Activated CD4-positive, alpha-beta T cell treated with anti-CD3 and anti-CD28 coated beads, Interleukin-2, Interleukin-4, amounts not matched to agents 100 ng/mL and 50 ng/mL, durations not matched to agents 16 hours and 8 hours (primary cell): ENCODE results near the gene TSLP.

Experiments used
- DNase-seq: peaks from one replicate; pipeline ENCODE4 v3.0.0-alpha.2; 2020; ENCODE audit warnings: low spot score

TSLP gene

DNA sequence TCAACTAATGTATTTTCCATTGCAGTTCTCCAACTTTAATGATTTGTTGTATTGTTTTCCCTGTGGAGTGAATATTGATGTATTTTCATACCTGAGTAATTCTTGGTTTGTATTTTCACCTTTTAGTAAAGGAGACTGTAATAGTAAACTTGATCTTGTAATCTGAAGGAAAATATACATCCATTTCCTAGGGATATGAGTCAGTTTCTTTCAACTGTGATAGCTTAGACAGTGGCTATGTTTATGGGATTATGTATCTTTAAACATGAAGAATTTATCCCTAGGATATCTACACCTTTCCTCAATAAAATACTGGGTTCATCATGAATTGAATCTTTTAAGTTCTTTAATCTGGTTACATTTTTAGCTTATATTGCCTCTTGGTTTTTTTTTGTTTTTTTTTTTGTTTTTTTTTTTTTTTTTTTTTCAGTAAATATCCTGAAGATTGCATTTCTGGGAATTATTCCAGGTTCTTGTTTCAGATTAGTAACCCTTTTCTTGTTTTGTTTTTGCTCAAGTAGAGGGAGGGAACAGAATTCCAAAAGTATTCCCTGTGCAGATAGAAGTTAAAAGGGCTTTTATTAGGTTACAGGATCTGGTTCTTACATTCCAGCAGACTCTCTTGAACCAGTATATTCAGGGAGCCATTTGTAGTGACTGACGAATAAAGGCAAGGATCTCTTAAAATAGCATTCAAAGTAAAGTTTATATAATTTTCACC, 27.7 kb downstream of the TSLP start:
- DNase-seq = no peak

DNA sequence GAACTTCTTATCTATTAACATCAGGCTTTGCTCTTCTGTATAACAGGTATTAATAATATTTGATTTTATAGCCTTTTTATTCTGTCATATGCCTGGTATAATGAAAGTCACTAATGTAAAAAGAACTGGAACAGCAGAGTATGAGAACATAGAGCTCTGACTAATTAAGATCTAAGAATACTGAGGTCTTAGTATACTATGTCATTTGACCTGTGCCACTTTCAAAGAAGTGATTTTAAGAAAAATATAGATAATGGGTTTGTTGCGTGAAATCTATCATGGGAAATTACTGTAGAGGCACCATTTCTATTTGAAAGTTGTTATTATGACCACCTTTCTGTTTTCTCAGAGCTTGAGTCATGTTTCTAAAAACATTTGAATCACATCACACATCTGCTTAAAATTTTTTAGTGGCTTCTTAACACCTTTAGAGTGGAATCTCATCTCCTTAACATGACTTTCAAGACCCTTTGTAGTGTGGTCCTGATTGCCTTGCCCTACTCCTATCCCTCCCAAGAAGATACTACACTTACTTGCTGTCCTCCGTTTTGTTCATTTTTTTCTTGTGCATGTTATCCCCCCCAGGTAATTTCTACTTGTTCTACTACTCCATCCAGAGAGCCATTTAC, 34.9 kb downstream of the TSLP start:
- DNase-seq = no peak

DNA sequence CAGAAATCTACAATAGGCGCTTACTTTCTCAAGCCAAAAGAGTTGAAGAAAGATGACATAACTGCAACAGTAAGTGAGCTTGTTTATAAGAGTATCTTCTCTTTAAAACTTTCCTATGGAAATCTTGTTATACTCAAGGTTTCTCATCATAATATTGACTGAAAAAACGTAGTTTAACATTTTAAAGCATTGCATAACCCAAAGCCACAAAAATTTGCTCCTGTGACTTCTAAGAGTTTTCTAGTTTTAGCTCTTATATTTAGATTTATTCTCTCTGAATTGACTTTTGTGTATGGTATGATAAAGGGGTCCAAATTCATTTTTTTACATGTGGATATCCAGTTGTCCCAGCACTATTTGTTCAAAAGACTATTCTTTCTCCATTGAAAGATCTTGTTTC, 35.9 kb downstream of the TSLP start:
- DNase-seq = no peak

DNA sequence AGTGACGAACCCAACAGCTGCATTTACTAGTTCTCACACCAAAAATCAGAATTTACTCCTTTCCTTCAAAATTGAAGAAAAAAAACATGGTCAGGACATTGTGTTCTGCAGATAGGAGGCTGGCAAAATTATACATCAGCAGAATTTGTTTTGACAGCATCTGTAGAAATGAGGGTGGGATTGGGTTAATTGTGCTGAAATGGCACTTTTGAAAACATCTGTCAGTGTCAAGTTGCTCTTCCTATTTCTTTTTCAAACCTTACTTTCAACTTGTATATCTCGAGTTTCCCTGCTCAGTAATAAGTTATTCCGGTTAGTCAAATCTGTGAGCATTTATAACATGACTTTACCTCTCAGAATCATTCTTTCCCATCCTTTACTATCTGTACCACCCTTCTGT, 40.4 kb downstream of the TSLP start:
- no peak for DNase-seq

DNA sequence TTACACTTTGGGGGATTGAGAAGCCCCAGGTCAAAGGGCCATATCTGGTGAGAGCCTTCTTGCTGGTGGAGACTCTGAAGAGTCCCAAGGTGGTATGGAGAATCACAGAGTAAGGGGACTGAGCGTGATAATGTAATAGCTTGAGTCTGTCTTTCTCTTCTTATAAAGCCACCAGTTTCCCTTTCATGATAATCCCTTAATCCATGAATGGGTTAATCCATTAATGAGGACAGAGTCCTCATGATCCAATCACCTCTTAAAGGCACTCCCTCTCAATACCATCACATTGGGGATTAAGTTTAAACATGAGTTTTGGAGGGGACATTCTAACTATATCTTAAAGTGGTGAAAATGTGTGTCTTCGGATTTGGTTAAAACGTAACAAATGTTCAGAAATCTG, 42.2 kb downstream of the TSLP start:
- DNase-seq = no peak

DNA sequence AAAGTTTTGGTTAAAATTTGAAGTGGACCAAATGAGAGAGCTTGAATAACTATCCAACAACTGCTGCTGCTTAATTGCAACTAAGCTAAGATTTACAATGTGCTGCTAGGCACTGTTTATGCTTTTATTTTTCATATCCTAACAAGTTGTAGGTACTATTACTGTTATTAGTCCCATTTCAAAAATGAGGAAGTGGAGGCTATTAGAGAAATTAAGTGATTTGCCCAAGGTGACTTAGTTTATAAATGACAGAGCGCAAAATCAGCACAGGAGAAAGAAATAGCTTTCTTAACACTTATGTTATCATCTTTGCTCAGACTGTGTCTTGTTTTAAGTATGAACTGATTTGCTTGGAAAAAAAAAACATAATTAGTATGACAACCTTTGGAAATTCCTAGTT, 43.7 kb downstream of the TSLP start:
- no peak for DNase-seq

DNA sequence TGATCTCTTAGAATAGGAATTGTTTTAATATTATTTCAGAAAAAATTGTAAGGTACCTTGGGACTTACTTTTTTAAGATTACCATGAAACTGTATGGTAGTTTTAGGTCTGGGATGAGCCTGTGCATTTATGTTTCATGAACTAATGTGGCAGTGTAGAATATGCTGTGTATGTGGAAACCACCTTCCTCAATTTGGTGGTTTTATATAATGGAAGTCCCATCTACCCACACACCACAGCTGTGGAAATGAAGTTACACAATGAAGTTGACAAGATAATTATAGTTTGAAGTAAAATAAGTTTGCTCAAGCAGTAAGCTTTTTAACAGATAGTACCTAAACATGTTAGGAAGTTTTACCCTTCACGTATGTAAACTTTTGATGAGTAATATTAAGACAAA, 45.0 kb downstream of the TSLP start:
- DNase-seq = no peak

DNA sequence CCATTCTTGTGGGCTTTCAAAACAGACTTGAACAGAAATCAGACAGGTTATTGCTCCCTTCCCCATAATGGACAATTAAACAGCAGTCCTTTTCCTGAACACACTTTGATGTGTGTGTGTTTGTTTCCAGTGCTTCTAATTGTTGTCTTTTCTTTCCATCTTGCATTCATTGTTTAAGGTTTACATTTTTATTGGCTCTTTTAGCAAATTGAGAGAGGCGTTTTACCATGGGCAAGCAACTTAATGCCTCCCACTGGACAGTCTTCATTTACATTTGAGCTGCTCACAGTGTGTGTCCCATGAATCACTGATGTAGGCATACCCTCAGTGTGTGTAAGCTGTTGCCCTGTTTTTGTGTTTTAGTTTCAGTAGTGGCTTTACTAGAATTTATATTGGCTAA, 45.6 kb downstream of the TSLP start:
- no peak for DNase-seq

DNA sequence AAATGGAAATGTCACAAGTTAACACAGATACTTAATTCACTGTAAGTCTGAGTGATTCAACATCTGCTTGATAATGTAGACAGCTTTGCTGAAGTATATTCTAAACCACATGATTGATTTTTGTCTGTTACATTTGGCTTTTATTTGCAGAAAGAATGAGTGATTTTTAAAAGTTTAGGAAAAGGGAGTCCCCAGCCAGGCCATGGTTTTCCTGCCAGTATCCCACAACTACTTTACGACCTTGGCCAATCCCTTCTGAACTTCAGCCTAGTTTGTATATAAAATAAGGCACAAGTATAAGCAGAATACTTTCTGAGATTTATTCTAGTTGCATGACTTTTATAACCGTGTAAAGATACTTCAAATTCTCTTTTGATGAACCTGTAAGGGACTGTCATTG, 47.7 kb downstream of the TSLP start:
- DNase-seq = no peak

DNA sequence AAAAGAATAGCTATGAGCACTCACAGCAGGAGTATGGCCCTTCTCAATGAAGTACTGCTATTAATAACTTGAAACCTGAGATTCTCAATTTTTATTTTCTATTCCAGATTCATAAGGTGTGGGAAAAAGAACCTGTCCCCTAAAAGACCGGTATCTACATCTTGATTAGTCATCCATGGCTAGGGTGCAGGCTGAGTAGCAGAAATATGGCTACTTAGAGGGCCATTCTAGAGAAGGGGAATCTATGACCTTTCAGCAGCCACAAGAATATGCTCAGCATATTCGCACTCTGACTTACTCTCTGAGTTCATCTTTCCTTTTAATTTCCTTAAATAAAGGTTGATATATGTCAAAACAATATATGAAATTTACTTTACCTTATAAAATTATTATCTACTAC, 48.3 kb downstream of the TSLP start:
- no peak for DNase-seq

DNA sequence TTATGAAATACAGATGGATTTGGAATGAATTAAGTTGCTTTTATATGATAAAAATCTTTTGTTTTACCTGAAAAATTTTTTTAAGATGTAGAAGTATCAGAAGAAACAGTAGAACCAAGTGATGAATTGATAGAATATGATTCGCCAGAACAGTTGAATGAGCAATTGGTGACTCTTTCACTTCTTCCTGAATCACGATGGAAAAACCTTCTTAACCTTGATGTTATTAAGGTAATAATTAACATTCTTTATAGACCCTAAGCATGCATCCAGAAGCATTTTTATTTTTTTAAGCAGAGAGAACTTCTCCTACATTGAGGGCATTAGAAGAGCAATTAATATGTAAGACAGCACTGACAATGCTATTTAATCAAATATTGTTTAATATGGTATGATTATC, 49.4 kb downstream of the TSLP start:
- DNase-seq = no peak

DNA sequence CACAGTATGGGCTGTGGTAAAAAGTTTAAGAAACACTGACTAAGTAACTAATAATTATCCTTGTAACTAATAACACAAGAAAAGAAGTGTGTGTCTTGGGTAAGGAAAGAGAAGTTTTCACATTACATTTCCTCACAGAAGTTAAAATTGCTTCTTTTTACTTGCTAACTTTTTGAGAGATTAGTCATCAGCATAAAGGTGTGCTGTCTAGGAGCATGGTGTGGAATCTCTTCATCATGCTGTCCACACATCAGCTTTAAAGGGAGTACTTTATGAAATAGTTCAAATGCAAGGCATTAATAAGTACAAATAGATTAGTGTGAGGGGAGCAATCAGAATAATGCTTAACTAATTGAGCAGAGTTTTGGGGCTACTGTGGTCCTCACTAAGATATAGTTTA, 50.4 kb downstream of the TSLP start:
- DNase-seq = no peak

DNA sequence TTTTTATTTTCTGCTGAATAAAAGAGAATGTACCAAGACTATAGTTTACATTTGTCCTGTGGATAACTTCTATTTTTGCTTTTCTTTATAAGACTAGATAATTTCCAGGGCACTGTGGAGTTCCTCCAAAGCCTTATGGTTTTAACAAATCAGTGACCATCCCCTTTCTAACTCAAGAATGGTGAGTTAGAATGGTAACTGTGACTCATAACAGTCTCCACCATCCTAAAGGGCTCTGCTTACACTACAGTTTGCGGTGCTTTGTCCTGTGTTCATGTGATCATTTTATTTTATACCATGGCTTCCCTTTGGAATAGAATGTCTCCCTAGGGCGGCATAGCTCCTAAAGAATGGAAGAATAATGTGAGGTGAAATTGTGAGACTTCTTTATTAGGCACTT, 50.9 kb downstream of the TSLP start:
- DNase-seq = peak; percentile 12

DNA sequence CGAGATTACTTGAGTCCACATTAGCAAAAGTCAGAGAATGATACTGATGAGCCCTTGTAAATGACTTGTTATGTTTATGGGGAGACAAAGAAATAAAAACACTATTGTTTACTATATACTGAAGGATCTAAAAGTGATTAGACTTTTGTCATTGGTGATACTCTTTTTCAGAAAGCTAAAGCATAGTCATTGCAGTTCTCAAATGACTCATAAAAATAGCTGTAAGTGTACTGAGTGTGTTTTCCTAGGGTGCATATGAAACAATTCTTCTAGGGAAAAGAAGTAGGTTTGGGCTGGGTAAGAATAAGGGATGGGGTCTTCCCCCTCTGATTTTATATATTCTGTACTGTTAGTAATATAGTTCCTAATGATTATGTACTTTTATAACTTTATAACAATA, 53.3 kb downstream of the TSLP start:
- DNase-seq = peak; percentile 10

DNA sequence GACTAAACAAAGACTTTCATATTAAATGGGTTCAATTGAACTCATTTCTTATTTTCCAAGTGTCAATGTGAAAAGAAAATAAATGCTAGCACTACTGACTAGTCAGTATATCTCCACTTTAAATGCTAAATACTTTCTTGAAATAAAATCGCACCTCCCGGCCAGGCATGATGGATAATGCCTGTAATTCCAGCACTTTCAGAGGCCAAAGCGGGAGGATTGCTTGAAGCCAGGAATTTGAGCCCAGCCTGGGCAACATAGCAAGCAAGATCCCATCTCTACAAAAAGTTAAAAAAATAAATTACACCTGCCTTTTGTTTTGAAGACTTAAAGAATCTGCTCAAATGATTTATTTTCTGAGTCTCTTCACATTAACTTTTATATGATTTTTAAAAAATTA, 55.4 kb downstream of the TSLP start:
- DNase-seq = no peak
